ENCODE measurements around the gene ZFPM1.

The ZFPM1 gene

DNA sequence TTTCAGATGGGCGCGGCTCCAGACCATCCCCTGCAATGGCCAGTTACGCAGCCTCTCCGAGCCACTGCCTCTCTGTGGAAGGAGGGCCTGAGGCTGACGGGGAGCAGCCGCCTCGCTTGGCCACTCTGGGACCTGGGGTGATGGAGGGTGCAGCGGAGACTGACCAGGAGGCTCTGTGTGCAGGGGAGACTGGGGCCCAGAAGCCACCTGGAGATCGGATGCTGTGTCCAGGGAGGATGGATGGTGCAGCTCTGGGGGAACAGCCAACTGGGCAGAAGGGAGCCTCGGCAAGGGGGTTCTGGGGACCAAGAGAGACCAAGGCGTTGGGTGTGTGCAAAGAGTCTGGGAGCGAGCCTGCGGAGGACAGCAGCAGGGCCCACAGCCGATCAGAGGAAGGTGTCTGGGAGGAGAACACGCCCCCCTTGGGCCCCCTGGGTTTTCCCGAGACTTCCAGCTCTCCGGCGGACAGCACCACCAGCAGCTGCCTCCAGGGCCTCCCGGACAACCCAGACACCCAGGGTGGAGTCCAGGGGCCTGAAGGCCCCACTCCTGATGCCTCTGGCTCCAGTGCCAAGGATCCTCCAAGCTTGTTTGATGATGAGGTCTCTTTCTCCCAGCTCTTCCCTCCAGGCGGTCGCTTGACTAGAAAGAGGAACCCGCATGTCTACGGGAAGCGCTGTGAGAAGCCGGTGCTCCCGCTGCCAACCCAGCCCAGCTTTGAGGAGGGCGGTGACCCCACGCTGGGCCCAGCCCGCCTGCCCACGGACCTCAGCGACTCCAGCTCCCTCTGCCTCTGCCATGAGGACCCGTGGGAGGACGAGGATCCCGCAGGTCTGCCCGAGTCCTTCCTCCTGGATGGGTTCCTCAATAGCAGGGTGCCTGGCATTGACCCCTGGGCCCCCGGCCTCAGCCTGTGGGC is 17.4 kb upstream of the ZFPM1 start:
- DNase-seq: no peak

DNA sequence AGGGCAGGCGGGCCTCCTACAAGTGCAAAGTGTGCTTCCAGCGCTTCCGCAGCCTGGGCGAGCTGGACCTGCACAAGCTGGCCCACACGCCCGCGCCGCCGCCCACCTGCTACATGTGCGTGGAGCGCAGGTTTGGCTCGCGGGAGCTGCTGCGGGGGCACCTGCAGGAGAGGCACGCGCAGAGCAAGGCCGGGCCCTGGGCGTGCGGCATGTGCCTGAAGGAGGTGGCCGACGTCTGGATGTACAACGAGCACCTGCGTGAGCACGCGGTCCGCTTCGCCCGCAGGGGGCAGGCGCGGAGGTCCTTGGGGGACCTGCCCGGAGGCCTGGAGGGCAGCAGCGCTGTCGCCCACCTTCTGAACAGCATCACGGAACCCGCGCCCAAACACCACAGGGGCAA is 16.3 kb upstream of the ZFPM1 start:
- DNase-seq: no peak

DNA sequence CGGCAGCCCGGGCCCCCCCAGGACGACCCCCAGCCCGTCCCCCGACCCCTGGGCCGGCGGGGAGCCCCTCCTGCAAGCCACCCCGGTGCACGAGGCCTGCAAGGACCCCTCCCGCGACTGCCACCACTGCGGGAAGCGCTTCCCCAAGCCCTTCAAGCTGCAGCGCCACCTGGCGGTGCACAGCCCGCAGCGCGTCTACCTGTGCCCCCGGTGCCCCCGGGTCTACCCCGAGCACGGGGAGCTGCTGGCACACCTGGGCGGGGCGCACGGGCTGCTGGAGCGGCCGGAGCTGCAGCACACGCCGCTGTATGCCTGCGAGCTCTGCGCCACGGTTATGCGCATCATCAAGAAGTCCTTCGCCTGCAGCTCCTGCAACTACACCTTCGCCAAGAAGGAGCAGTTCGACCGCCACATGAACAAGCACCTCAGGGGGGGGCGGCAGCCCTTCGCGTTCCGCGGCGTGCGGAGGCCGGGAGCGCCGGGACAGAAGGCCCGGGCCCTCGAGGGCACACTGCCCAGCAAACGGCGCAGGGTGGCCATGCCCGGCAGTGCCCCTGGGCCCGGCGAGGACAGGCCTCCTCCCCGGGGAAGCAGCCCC is 15.6 kb upstream of the ZFPM1 start:
- peak; percentile 42 for DNase-seq

DNA sequence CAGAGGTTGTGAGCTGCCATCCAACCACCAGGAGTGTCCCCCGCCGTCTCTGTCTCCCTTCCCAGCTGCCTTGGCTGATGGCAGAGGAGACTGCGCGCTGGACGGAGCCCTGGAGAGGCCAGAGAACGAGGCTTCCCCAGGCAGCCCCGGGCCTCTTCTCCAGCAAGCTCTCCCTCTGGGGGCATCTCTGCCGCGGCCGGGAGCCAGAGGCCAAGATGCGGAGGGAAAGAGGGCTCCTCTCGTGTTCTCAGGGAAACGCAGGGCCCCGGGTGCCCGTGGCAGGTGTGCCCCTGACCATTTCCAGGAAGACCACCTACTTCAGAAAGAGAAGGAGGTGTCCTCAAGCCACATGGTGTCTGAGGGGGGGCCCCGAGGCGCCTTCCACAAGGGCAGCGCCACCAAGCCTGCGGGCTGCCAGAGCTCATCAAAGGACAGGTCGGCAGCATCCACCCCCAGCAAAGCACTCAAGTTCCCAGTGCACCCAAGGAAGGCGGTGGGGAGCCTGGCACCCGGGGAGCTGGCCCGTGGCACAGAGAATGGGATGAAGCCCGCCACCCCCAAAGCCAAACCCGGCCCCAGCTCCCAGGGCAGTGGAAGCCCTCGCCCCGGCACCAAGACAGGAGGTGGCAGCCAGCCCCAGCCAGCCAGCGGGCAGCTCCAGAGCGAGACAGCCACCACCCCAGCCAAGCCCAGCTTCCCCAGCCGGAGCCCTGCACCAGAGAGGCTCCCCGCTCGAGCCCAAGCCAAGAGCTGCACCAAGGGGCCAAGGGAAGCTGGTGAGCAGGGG is 14.8 kb upstream of the ZFPM1 start:
- DNase-seq: no peak

DNA sequence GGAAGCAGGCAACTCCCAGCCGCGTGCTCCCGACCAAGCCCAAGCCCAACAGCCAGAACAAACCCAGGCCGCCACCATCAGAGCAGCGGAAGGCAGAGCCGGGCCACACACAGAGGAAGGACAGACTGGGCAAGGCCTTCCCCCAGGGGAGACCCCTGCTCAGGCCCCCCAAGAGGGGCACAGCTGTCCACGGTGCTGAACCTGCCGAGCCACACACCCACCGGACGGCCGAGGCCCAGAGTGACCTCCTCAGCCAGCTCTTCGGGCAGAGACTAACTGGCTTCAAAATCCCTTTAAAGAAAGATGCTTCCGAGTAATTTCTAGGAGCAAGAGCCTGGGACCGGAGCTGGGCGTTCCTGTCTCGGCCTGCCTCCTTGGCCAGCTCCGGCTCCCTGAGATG is 14.1 kb upstream of the ZFPM1 start:
- DNase-seq: no peak

DNA sequence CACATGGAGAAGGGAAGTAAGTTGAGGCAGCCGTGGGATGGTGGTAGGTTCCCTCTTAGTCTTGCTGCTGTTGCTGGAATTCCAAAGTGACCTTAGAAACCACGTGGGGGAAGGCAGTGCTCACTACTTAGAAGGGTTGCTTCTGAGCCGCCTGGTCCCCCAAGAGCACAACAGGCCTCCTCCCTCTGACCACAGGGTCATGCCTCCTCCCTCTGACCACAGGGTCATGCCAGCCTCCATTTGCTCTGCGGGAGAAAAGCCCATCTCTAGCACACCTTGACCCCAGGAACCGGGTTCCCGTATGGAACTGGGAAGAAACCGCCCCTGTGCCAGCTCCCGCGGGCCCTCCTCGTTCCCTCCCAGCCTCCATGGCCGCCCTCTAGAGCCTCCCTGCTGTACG is 13.4 kb upstream of the ZFPM1 start:
- DNase-seq: no peak

DNA sequence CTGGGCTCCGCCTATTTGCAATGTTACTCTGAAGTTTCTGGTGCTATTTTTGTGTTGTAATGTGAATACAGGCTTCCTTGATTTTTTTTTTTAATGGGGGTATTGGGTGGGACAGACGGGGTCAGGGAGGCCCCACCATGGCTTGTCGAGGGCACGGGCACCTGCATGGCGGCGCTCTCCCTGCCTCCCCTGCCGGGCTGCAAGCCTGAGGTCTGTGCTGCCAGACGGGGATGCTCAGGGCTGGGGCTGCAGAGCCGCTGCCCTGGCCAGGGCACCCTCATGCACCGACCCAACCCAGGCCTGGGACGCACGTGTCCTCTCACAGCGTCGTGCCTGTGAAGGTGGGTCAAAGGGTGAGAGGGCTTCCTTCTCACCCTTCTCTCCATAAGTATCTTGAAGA is 13.0 kb upstream of the ZFPM1 start:
- DNase-seq: no peak

DNA sequence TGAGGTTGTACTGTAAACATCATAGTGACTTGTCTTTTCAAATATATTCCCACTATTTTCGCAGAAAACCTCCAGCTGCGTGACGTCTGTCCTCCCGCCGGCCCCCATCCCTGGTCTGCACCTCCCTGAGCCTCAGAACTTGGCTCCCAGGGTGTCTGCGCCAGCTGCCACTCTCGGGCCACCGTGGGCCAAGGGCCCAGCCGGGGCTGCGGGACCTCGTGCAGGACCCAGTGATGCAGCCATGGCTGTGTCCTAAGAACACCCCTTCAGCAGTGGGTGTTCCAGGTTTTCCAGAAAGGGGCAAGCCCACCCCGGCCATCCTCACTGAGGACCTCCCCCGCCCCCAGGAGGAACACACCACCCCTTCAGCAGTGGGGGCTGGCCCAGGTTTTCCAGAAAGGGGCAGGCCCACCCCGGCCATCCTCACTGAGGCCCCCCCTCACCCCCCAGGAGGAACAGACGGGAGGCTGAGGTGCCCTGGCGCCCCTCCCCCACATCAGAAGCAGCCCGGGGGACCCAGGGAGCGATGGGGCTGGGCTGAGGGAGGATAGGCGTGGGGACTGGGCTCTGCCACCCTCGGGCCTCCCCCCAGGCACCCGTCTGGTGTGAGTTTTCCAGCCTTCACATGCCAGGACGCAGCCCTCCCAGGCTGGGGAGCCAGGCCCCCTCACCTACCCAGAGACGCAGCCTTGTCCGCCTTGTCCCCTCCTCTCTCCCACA is 12.2 kb upstream of the ZFPM1 start:
- DNase-seq: no peak

DNA sequence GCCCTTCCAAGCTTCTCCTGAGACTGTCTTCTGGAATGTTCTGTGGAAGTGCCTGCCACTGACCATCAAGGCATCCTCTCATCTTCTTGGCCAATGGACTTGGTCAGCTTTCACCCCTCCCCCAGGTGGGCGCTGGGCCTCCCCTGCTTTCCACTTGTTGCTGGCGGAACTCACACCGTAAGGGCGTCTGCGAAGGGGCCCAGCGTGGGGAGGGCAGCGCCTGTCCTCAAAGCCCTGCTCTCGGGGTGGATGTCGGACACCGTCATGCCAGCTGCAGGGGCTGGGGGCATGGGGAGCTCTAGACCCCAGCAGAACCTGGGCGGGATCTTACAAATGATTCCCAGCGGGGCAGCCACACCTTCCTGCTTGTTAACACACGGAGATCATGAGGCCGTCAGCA is 11.6 kb upstream of the ZFPM1 start:
- DNase-seq: no peak

DNA sequence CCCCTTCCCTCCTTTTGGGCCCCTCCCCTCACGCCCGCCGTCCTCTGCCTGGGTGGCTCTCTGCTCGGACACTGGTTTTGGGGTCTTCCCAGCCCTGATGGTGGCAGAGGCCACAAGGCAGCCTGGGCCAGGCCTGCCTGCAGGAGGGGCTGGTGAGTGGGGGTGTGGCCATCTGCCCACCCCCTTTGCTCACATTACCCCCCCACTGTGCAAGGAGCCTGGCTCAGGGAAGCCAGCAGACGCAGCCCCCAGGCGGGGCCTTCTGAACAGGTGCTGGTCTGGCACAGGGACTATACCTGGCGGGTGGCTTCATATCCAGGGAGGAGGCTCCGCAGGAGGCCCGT is 10.7 kb upstream of the ZFPM1 start:
- DNase-seq: no peak

DNA sequence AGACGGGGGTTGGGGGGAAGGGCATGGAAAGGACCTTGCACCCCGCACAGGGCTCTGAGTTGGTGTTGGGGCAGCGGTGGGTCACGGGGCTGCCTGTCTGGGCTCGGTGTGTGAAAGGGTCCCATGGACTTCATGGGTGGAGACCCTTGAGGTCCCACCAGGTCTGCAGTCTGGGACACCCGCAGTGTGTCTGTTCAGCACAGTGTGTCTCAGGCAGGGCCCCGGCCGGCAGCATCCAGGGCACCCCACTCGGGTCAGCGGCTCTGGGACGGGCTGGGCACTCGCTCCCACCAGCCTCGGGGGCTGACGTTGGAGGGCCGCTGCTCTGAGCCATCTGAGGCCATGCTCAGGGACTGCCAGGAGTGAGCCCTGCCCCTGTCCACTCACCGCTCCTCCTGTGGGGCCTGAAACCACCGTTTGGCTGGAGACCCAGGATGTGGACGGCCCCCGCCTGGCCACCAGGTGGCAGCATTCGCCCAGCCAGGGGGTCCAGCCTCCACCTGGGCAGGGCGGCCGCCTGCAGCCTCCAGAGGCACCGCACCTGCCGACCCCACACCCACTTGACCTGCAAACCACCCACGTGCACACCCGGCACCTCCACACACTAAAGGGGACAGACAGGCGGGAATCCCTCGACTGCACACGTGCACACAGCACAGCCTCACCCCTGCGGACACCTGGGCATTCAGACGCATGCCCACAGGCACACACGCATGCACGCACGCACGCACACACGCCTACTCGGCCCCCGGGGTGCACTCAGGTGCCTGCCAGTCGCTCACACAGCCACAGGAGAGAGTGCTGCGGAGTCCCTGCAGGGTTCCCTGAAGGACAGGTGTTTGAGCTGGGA is 10.1 kb upstream of the ZFPM1 start:
- peak; percentile 69 for DNase-seq

DNA sequence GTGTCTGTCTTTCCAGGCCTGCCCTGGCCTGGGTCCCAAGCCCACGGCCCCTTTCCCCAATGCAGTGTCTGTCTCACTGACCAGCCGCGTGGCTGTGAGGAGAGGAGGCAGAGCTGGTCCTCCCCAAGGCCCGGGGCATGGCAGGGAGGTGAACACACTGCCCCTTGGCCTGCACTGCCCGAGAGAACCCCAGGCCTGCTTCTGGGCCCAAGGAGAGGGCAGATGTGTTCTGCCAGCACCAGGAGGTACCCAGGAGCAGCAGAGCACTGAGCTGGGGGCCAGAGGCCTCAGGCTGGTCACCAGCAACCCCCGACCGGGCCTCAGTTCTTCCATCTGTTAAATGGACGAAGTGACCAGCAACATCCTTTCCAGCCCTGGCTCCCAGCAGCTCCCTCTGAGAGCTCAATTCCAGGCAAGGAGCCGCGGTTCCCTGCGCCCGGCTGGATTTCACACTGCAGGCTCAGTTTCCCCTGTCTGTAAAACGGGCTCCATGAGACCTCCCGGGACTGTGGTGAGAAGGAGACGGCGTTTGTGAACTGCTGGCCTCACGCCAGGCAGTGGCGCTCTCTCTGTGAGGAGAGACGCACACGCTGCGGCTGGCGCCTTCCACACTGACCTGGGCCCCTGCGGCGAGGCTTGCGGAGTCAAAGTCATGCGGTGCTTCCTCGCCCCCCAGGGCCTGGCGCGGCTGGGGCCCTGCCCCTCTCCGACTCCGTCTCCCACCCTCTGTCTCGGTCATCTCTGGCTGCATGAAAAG is 8.1 kb upstream of the ZFPM1 start:
- DNase-seq: no peak

DNA sequence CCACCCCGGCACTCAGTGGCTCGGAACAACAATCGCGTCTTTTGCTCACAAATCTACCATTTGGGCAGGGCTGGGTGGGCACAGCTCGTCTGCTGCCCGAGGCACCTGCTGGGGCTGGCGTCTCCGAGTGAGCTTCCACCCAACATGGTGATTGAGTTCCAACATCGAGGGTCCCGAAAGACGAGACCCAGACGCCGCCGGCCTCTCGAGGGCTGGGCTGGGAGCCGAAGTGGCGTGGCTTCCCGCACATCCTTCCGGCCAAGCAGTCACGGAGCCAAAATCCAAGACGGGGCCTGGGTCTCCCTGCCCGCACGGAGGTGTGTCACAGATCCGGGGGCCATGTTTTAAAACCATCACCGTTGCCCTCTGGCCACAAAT is 7.5 kb upstream of the ZFPM1 start:
- DNase-seq: no peak

DNA sequence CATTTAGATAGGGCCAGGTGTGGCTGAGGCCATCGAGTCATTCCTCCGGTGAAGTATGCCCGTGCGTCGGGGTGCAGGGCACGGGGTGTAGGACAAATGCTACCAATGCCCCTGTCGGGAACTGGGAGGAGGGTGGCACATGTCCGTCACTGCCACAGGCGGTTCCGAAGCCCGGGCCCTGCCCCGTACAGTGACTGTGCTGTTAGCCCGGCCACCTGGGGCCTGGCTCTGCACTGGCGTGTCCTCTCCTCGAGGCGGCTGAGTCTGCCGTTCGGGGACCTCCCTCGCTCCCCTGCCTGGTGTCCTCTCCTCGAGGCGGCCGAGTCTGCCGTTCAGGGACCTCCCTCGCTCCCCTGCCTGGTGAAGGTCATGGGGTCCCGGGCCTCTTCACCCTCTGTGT is 7.0 kb upstream of the ZFPM1 start:
- no peak for DNase-seq

DNA sequence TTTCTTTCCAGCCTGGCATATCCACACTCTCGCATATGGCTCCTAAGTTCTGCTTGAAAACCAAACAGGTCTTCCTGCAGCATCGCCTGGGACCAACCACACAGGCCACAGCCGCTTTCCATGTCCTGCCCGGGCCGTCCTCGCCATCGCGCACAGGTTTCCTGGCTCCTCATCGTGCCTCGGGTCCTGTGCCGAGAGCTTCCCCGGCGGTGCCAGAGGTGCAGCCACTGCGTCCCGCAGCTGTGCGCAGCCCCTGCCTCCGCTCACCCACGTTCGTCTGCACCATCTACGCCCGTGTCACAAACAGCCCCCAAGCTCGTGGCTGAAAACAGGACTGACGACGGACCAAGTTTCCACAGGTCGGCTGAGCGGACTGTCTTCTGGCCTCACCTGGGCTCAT is 6.3 kb upstream of the ZFPM1 start:
- DNase-seq: no peak

DNA sequence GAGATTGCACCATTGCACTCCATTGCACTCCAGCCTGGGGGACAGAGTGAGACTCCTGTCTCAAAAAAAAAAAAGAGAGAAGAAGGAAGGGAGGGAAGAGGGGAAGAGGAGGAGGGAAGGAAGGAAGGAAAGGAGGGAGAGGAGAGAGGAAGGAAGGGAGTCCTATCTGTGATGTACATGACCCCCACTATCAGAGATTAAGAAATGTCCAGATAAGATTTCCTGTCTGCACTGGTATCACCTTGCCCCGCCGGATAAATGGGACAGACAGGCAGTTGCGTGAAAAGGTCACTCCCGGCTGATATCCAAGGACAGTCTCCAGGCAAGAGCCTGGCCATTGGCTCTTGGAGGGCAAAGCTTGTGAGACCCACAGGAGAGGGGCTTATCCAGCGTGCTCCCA is 5.2 kb upstream of the ZFPM1 start:
- DNase-seq: no peak

DNA sequence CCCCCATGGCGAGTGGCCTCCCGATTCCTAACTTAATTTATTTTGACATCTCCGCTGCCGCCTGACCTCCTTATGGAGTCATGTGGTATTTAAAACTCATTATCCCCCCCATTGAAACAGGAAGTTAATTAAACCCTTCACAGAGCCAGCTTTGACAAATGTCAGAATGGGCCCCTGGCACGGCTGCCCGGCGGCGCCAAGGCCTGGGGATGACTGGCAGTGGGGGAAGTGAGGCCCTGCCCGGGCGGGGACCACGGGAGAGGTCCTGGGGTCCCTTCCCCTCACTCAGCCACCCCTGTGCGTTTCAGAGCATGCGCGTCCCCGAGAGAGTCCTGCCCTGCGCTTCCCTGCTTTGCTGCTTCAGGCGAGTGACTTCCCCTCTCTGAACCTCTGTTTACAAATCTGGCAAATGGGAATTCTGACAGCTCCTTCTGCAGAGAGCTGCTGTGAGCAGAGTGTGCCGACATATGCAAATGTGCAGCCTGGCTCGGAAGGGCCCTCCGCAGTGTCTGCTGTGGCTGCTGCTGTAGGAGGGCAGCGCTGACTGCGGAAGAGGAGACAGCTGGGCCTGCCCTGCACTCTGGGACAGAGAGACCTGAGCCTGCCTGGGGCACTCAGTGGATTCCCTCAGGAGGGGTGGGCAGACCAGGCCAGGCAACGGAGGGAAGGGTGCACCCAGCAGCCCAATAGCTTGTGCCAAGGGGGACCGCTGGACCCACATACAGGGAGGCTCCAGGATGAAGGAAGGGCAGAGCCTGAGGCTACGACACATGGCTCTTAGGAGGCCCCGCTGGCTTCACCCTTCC is 4.4 kb upstream of the ZFPM1 start:
- DNase-seq: no peak

DNA sequence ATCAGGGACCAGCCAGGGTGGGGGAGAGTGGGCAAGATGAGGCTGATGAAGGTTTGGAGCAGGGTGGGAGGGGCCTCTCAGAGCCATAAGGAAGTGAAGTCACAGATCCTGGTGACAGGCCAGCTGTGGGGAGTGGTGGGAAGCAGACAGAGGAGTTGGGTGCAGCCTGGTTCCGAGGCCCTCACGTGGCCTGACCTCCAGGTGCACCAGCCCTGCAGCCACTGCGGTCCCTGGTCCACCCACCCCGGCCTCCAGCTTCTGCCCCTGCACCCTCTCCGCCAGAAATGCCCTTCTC is 3.9 kb upstream of the ZFPM1 start:
- no peak for DNase-seq

DNA sequence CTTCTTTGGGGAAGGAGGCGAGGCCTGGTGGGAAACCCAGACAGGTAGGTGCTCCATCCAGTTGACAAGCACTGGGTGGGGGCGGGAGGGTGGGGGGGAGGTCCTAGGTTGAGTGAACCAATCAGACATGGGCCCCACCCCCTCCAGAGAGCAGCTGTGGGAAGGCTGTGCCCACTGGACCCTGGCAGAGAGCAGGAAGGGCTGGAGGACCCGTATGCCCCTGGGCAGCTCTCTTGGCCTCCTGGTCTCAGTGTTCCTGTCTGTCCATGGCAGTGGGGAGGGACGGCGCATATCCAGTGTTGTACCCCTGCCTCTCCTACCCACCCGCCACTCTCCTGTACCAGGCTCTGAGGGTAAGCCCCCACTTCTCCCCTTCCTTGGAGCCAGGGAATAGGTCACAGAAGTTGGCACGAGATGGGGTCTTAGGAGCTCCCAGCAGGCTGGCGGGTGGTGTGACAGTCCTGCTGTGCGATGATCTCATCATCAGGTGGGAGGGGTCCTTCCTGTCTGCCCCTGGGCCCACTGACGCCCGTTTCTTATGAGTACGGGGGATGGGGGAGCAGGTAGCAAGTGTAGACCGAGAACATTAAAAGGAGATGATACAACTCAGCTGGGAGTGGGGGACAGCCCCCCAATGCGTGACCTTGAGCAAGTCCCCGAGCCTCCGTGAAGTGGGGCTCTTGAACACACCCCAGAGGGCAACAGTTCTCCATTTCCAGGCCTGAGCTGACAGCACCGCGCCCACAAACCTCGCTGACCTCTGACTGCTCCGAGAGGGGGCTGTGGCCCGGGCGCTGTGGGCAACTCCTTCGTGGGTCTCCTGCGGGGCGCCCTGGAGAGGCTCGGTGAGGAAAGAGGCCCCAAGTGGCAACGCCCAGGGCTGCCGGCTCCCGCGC is 1.2 kb upstream of the ZFPM1 start:
- DNase-seq: no peak

Data from NCI-H2171 (cell line).